Caco-2 (cell line): ENCODE data around the gene SESTD1. TPM values are rescaled to one million over a fixed set of nuclear protein-coding genes. Genes with fewer than 3 reads are reported as not detected.
A peak's percentile ranks its signal among the peaks of the same experiment; 100 is the strongest.

Source experiments
- BruUV-seq: library from RNA; stranded (reverse); fragments of 400-500 nt; replicated peaks from 2 replicates; lab custom pipeline; 2021; lab: Mats Ljungman, UMichigan
- CTCF ChIA-PET: fragments of 300-600 bp; sonication (Branson Sonifier 250); formaldehyde crosslinking; loops from one replicate; lab custom pipeline; 2022; ENCODE audit warnings: antibody characterized with exemption; lab: Charles Lee
- POLR2A ChIA-PET: fragments of 300-600 bp; sonication (Branson Sonifier 250); formaldehyde crosslinking; loops from one replicate; lab custom pipeline; 2022; ENCODE audit warnings: antibody characterized with exemption; lab: Charles Lee
- DNase-seq, 2 experiments: peaks; one replicate each; pipeline versions ENCODE4 v3.0.0 to v3.0.0-alpha.2; 2020 to 2022
- H3K27me3 ChIP-seq: replicated peaks from 2 replicates; pipeline ENCODE4 v1.6.0; 2011; ENCODE audit warnings: low read length; ENCODE audit not compliant: control insufficient read depth, insufficient read depth
- H3K36me3 ChIP-seq: 2 replicates; pipeline ENCODE4 v1.5.1; 2011; ENCODE audit warnings: low read length; ENCODE audit not compliant: control insufficient read depth, insufficient read depth
- H3K4me1 ChIP-seq: fragments of 250-450 bp; sonication (Bioruptor Pico); 2 replicates; pipeline ENCODE4 v1.5.1; 2020; ENCODE audit warnings: mild to moderate bottlenecking
- H3K4me3 ChIP-seq: 2 replicates; pipeline ENCODE4 v1.5.1; 2011; ENCODE audit warnings: low read depth, mild to moderate bottlenecking, control low read depth, low read length
- H3K9me3 ChIP-seq: fragments of 250-450 bp; sonication (Bioruptor Pico); 2 replicates; pipeline ENCODE4 v1.5.1; 2020; ENCODE audit warnings: mild to moderate bottlenecking, moderate library complexity
- H3K27ac Mint-ChIP-seq: one replicate; pipeline ENCODE4 v1.8.0; 2022; ENCODE audit warnings: mixed read lengths; ENCODE audit not compliant: unreplicated experiment
- H3K27me3 Mint-ChIP-seq: one replicate; pipeline ENCODE4 v1.8.0; 2022; ENCODE audit warnings: mixed read lengths; ENCODE audit not compliant: insufficient read depth, unreplicated experiment
- H3K36me3 Mint-ChIP-seq: one replicate; pipeline ENCODE4 v1.8.0; 2022; ENCODE audit warnings: mild to moderate bottlenecking, mixed read lengths; ENCODE audit not compliant: insufficient read depth, unreplicated experiment
- H3K4me1 Mint-ChIP-seq: one replicate; pipeline ENCODE4 v1.8.0; 2022; ENCODE audit warnings: low read depth, mixed read lengths; ENCODE audit not compliant: unreplicated experiment
- H3K4me3 Mint-ChIP-seq: one replicate; pipeline ENCODE4 v1.8.0; 2022; ENCODE audit warnings: mild to moderate bottlenecking, moderate library complexity, mixed read lengths; ENCODE audit not compliant: unreplicated experiment
- H3K9me3 Mint-ChIP-seq: one replicate; pipeline ENCODE4 v1.8.0; 2022; ENCODE audit warnings: mixed read lengths; ENCODE audit not compliant: unreplicated experiment
- CTCF ChIP-seq, 2 experiments: fragments of 200-600 bp in 1 of 2; IDR thresholded peaks; 1 replicate in 1 of 2; 2 replicates in 1 of 2; pipeline versions ENCODE4 v1.5.1 to v1.8.0; 2011 to 2022; ENCODE audit warnings: antibody characterized with exemption in 1 of 2, control low read depth in 1 of 2, inconsistent platforms in 1 of 2, low read depth in 1 of 2, low read length in 1 of 2, mild to moderate bottlenecking in 1 of 2, moderate library complexity in 1 of 2; ENCODE audit not compliant: insufficient read depth in 1 of 2, severe bottlenecking in 1 of 2, unreplicated experiment in 1 of 2
- intact Hi-C: fragments of 100-400 bp; cut with micrococcal nuclease; formaldehyde crosslinking; loops from one replicate; pipeline ENCODE4 v1.10.0; 2022; ENCODE audit not compliant: unreplicated experiment
- total RNA-seq: library from RNA; stranded (reverse); gene quantifications from 2 replicates; pipeline ENCODE4 v1.2.3, GENCODE V29; 2022

The SESTD1 gene
- total RNA-seq, 1 experiment from 2014 or later = 50.2 TPM

- Mint-ChIP-seq H3K27me3 (no peaks in the 10 kb centered on the region), H3K9me3 (no peaks in the 10 kb centered on the region), H3K36me3 (peaks cover 5% of the 10 kb centered on the region), H3K27ac (peak overlapping the region; percentile 22), H3K4me3 (peak overlapping the region; percentile 95), H3K4me1 (peaks cover 31% of the 10 kb centered on the region)
- TF ChIP-seq CTCF (IDR thresholded peaks at IDR 0.05; ENCODE audit: insufficient read depth in 1 of 2, low read depth in 1 of 2, low read length in 1 of 2, severe bottlenecking in 1 of 2, unreplicated experiment in 1 of 2) = no peak
- H3K4me1 ChIP-seq = peaks cover 23% of the 10 kb centered on the region
- H3K27me3 ChIP-seq = no peaks in the 10 kb centered on the region
- no peaks in the 10 kb centered on the region; the same call in 1 of the 2 replicates for H3K36me3 ChIP-seq
- no peak for DNase-seq
- H3K4me3 ChIP-seq = peak overlapping the region; percentile 85
- intact Hi-C loops = no loop called here
- POLR2A ChIA-PET = no interaction called here
- CTCF ChIA-PET = no interaction called here
- H3K9me3 ChIP-seq = no peaks in the 10 kb centered on the region
- no TSS peak for BruUV-seq
Observed at GRCh38 chr2:179265082-179265510, 464 bp upstream of the SESTD1 start.

- TF ChIP-seq CTCF (IDR thresholded peaks at IDR 0.05; ENCODE audit: insufficient read depth in 1 of 2, low read depth in 1 of 2, low read length in 1 of 2, severe bottlenecking in 1 of 2, unreplicated experiment in 1 of 2) = no peak
- Mint-ChIP-seq H3K27me3 (no peaks in the 10 kb centered on the region), H3K36me3 (peaks cover 5% of the 10 kb centered on the region), H3K4me1 (peaks cover 28% of the 10 kb centered on the region), H3K9me3 (no peaks in the 10 kb centered on the region), H3K4me3 (peak overlapping the region; percentile 95), H3K27ac (peak overlapping the region; percentile 71)
- CTCF ChIA-PET = no interaction called here
- peak; percentile 45 to 53 for DNase-seq
- H3K27me3 ChIP-seq = no peaks in the 10 kb centered on the region
- no peaks in the 10 kb centered on the region; the same call in 1 of the 2 replicates for H3K36me3 ChIP-seq
- no TSS peak for BruUV-seq
- POLR2A ChIA-PET = no interaction called here
- H3K4me3 ChIP-seq = peak overlapping the region; percentile 85
- peaks cover 23% of the 10 kb centered on the region for H3K4me1 ChIP-seq
- no peaks in the 10 kb centered on the region for H3K9me3 ChIP-seq
- intact Hi-C loops = loop anchor here (1.0 to 5.0 kb wide), 4 partner anchors 9 to 77 kb away; no protein-coding TSS in a partner anchor
Observed at GRCh38 chr2:179263446-179264367, 925 bp downstream of the SESTD1 start.

- Mint-ChIP-seq H3K4me3 (peak overlapping the region; percentile 95), H3K27me3 (no peaks in the 10 kb centered on the region), H3K36me3 (peaks cover 5% of the 10 kb centered on the region), H3K27ac (no peak overlapping the region), H3K4me1 (peaks cover 26% of the 10 kb centered on the region), H3K9me3 (no peaks in the 10 kb centered on the region)
- no peak for DNase-seq
- TSS peak; percentile 51 for BruUV-seq
- Histone ChIP-seq H3K27me3 (no peaks in the 10 kb centered on the region), H3K4me1 (peaks cover 23% of the 10 kb centered on the region), H3K9me3 (no peaks in the 10 kb centered on the region), H3K4me3 (peak overlapping the region; percentile 85), H3K36me3 (no peaks in the 10 kb centered on the region; the same call in 1 of the 2 replicates)
- TF ChIP-seq CTCF (IDR thresholded peaks at IDR 0.05; ENCODE audit: insufficient read depth in 1 of 2, low read depth in 1 of 2, low read length in 1 of 2, severe bottlenecking in 1 of 2, unreplicated experiment in 1 of 2) = no peak
- ChIA-PET CTCF (no interaction called here), POLR2A (no interaction called here)
- intact Hi-C loops = loop anchor here (1.0 to 5.0 kb wide), 3 partner anchors 22 to 77 kb away; no protein-coding TSS in a partner anchor
Observed at GRCh38 chr2:179263015-179263414, 1.6 kb downstream of the SESTD1 start.
